Left ventricle myocardium inferior (tissue), 1 donor: Measurements from ENCODE around the gene MRPS10. TPM values are rescaled to one million over a fixed set of nuclear protein-coding genes. Genes with fewer than 3 reads are reported as not detected.

Experiments
- DNase-seq: peaks from one replicate; pipeline ENCODE4 v3.0.0-alpha.2; 2020
- H3K27ac ChIP-seq: fragments of 200-600 bp; replicated peaks from 2 replicates; pipeline ENCODE4 v1.8.0; 2021
- H3K27me3 ChIP-seq: fragments of 200-600 bp; 2 replicates; pipeline ENCODE4 v1.8.0; 2021; ENCODE audit warnings: low read depth
- H3K36me3 ChIP-seq: fragments of 200-600 bp; 2 replicates; pipeline ENCODE4 v1.8.0; 2021
- H3K4me1 ChIP-seq: fragments of 200-600 bp; 2 replicates; pipeline ENCODE4 v1.8.0; 2021
- H3K4me3 ChIP-seq: fragments of 200-600 bp; 2 replicates; pipeline ENCODE4 v1.8.0; 2021; ENCODE audit warnings: mild to moderate bottlenecking, moderate library complexity
- H3K9me3 ChIP-seq: fragments of 200-600 bp; replicated peaks from 2 replicates; pipeline ENCODE4 v1.8.0; 2021
- CTCF ChIP-seq: fragments of 200-600 bp; IDR thresholded peaks from 2 replicates; pipeline ENCODE4 v1.8.0; 2021; ENCODE audit warnings: antibody characterized with exemption, mild to moderate bottlenecking, borderline replicate concordance
- intact Hi-C: fragments of 100-400 bp; cut with micrococcal nuclease; formaldehyde crosslinking; loops from one replicate; pipeline ENCODE4 v1.11.0; 2022
- total RNA-seq: library from RNA; stranded (reverse); fragmentation: NEBNext Ultra II Directional; extraction: Animal tissue kit (Norgen Biotek cat#: 25700); gene quantifications from one replicate; pipeline ENCODE4 v1.2.1, GENCODE V29; 2021
- donor health status: DM: no; HTN: yes; CAD: no; lungs with severe emphysema.

Gene MRPS10
- total RNA-seq, 1 donor from 2014 or later: 64.3 TPM

GRCh38 chr6:42250274-42250931 lies 32.7 kb upstream of the MRPS10 start:
- Histone ChIP-seq H3K27me3 (no peaks in the 10 kb centered on the region), H3K9me3 (no peaks in the 10 kb centered on the region), H3K4me1 (peaks cover 54% of the 10 kb centered on the region), H3K27ac (peak overlapping the region; percentile 82), H3K36me3 (peaks cover 21% of the 10 kb centered on the region), H3K4me3 (no peak overlapping the region)
- no peak for DNase-seq
- intact Hi-C loops: loop anchor here (10.0 kb wide), 2 partner anchors 204 to 284 kb away; partner anchors contain the start of gene TRERF1
- TF ChIP-seq CTCF: no peak

- TF ChIP-seq CTCF: no peak
- Histone ChIP-seq H3K36me3 (peaks cover 13% of the 10 kb centered on the region), H3K27me3 (no peaks in the 10 kb centered on the region), H3K4me1 (peaks cover 46% of the 10 kb centered on the region), H3K4me3 (no peak overlapping the region), H3K27ac (peak overlapping the region; percentile 82), H3K9me3 (no peaks in the 10 kb centered on the region)
- no peak for DNase-seq
- intact Hi-C loops: no loop called here
Measured at GRCh38 chr6:42249279-42249678, 31.6 kb upstream of the MRPS10 start.

GRCh38 chr6:42243046-42243445 lies 25.4 kb upstream of the MRPS10 start:
- Histone ChIP-seq H3K4me3 (no peak overlapping the region), H3K4me1 (no peaks in the 10 kb centered on the region), H3K36me3 (peaks cover 32% of the 10 kb centered on the region), H3K27me3 (no peaks in the 10 kb centered on the region), H3K9me3 (no peaks in the 10 kb centered on the region), H3K27ac (no peak overlapping the region)
- DNase-seq: no peak
- TF ChIP-seq CTCF: no peak
- intact Hi-C loops: no loop called here

- no peak for TF ChIP-seq CTCF
- H3K36me3 ChIP-seq: peaks cover 32% of the 10 kb centered on the region
- no peak for DNase-seq
- no peaks in the 10 kb centered on the region for H3K9me3 ChIP-seq
- H3K4me3 ChIP-seq: no peak overlapping the region
- H3K27me3 ChIP-seq: no peaks in the 10 kb centered on the region
- intact Hi-C loops: no loop called here
- H3K27ac ChIP-seq: no peak overlapping the region
- H3K4me1 ChIP-seq: peaks cover 6% of the 10 kb centered on the region
Measured at GRCh38 chr6:42241915-42242314, 24.3 kb upstream of the MRPS10 start.

GRCh38 chr6:42239736-42240375 lies 22.2 kb upstream of the MRPS10 start:
- intact Hi-C loops: no loop called here
- Histone ChIP-seq H3K9me3 (no peaks in the 10 kb centered on the region), H3K4me3 (no peak overlapping the region), H3K36me3 (peaks cover 23% of the 10 kb centered on the region), H3K4me1 (peaks cover 10% of the 10 kb centered on the region), H3K27me3 (no peaks in the 10 kb centered on the region), H3K27ac (no peak overlapping the region)
- TF ChIP-seq CTCF: no peak
- DNase-seq: no peak
